NCI-H128 (cell line): ENCODE results near the gene CD300LG.
"Not testable (repeated sequence)": the region's sequence is repeated elsewhere in the genome, so short reads cannot be mapped to it uniquely, and the experiment has no call there.

ENCODE experiments used
- DNase-seq: peaks from one replicate; lab custom pipeline; 2025; ENCODE audit not compliant: unreplicated experiment; lab: John Stamatoyannopoulos, UW

CD300LG gene

DNA sequence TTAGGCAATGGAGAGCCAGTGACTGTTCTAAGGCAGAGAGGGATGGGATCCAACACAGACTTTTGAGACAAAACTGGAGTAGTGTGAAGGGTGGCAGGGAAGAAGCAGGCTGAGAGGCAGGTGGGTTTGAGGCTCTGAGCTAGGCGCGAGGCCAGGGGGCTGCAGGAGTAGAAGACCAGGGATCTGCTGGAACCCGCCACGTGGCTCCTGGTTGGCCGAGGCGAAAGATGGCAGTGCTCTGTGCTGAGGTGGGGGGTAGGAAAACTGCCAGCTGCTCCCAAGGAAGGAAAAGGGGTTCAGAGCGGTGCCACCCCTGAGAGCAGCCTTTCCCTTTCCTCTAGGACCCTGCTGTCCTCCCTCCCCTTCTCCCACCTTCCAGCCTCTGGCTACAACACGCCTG, 5.6 kb downstream of the CD300LG start:
- DNase-seq, result no peak

DNA sequence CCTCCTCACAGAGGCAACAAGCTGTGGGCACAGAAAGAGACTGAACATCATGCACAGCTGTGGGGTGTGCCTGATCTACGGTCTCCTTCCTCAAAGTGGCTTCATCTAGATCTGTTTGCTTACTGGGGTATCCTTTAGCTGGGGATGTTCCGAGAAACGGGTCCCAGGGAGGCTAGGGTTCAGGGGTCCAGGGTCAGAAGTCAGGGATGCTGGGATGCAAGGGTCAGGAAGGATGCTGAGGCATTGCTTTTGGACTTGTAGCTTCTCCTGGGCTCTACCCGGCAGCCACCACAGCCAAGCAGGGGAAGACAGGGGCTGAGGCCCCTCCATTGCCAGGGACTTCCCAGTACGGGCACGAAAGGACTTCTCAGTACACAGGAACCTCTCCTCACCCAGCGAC, 6.6 kb downstream of the CD300LG start:
- DNase-seq, result no peak

DNA sequence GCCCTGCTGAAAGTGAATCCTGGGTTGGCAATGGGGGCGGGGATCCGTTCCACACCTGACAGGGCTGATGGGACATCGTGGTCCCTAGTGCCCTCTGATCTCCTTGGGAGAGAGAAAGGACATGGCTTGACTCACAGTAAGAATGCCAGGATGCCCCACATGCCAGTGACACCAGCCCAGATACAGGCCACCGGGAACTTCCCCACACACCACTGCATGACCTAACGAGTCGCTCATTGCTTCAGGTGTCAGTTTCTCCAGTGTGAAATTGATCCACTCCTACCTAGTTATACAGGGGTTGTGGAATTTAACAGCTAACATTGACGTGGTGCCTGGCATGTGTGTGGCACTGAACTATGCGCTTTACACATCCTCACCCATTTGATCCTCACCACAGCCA, 7.5 kb downstream of the CD300LG start:
- DNase-seq, result no peak

DNA sequence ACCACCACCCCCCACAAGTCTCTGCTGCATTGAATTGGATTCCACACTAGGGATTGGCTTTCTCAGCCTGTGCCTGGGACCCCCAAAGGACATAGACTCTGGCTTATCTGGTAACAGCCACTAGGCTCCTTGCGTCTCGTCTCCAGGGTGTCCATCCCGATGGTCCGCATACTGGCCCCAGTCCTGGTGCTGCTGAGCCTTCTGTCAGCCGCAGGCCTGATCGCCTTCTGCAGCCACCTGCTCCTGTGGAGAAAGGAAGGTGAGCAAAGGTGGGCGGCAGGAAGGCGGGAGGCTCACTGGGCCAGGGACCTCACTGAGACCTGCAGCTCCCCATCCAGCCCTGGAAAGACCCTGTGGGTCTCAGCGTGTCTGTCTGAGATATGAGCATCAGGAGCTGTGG, 8.1 kb downstream of the CD300LG start:
- no peak for DNase-seq

DNA sequence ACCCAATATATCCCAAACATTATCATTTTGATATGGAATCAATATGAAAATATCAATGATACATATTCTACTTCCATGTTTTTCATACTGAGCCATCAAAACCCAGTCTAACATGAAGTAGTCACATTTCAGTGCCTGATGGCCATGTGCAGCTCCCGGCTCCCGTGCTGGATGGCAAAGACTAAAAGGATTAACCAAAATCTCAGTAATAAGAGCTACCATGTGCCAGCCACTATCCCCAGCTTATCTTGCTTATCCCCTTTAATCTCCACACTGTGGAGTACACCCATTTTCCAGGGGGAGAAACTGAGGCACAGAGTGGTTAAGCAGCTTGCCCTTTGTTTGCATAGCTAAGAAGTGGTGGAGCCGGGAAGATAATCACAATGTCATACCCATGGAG, 9.2 kb downstream of the CD300LG start:
- DNase-seq, result no peak

DNA sequence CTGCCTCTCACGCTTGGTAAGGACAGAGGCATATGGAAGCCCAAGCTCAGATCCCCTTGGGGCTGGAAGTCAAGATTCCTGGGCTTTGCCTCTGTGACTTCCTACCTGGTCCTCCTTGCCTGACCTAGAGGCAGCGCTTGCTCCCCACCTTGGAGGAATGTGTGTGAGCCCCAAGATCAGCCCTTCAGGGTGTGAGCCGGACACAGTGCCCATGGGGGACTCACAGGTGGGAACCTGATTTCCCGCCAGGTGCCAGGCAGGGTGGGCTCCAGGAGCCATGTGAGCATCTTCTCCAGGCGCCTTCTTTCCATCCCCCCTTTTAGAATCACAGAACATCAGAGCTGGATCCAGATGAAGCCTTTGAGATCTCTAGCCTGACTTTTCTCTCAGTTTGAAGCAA, 10.2 kb downstream of the CD300LG start:
- DNase-seq, result no peak

DNA sequence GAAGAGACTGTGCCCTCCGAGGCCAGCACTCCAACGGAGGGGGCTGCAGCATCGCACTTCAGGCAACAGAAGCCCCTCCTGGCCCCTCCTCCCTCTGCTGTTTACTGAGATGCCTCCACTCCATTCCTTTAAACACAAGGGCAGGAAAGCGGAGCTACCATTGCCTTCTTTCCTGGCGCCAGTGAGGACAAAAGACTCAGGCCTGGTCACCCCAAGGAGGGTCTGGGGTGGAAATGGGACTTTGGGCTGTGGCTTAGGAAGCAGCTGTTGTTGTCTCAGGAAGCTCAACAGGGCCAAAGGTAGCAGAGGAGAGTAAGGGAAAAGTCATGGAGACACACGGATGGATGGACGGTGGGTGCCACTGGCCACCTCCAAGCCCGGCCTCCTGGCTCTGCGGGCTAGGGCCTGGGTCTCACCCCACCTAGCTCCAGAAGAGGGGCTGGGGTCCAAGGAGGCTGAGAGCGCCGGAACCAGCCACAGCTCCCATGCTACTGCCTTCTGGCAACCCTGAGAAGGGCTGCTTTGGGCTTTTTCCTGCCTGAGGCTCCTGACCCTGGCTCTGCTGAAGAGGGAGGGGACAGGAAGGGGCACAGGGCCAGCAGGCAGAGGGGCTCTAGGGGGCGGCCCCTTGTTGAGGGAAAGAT, 11.1 kb downstream of the CD300LG start:
- DNase-seq, result no peak

DNA sequence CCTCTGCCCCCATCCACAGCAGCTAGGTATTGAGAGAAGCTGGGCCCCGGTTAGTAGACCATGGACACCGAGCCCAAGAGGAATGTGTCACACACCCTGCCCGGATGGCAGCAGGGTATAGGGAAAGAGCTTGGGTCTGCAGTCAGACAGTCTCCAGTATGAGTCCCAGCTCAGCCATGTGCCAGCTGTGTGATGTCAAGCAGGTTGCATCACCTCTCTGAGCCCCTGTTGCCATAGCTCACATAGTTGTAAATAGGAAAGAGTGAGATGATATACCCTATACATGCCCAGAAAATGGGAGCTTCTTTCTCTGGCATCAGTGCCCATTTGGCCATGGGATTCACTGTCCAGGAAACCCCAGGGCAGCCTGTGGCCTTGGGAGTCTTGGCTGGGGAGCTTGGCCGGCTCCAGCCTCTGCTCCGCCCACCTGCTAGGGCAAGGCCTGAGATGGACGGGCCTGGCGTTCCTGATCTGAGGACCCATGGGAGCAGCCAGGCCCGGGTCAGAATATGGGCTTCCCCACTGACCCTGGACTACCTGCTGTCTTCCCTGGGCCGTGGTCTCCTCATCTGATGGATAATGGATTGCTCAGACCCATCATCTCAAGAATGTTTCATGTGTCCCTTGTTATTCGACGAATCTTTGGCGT, 13.2 kb downstream of the CD300LG start:
- DNase-seq, result no peak

DNA sequence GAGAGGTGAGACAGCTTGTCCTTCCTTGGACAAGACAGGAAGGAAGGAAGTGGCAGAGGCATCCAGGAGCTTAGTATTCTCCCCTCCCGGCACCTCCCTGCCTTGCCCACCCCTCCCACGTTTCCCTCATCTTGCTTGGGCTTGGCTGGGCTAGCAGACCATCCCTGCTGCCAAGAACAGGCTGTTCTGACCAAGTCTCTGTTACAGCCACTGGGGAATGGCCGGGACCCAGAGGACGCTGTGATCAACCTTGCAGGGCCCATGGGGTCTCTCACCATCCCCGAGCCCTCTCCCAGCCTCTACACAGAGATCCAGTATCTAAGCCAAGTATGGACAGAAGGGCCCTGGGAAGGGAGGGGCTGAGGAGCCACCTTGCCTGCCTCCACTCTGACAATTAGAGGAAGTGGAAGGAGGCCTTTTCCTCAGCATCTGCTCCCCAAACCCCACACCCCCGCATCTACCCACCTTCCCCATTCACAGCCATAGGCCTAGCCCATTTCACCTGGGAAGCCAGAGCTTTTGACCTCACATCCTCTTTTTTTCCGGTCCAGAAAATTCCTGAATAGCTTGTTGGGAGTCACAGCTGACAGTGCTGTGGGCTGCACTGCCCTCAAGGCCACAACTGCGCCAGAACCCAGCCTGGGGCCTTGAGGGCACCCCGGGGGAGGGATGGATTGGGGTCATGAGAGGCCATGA, 14.1 kb downstream of the CD300LG start:
- no peak for DNase-seq

DNA sequence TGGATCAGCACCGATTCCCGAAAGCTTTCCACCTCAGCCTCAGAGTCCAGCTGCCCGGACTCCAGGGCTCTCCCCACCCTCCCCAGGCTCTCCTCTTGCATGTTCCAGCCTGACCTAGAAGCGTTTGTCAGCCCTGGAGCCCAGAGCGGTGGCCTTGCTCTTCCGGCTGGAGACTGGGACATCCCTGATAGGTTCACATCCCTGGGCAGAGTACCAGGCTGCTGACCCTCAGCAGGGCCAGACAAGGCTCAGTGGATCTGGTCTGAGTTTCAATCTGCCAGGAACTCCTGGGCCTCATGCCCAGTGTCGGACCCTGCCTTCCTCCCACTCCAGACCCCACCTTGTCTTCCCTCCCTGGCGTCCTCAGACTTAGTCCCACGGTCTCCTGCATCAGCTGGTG, 15.0 kb downstream of the CD300LG start:
- no peak for DNase-seq

DNA sequence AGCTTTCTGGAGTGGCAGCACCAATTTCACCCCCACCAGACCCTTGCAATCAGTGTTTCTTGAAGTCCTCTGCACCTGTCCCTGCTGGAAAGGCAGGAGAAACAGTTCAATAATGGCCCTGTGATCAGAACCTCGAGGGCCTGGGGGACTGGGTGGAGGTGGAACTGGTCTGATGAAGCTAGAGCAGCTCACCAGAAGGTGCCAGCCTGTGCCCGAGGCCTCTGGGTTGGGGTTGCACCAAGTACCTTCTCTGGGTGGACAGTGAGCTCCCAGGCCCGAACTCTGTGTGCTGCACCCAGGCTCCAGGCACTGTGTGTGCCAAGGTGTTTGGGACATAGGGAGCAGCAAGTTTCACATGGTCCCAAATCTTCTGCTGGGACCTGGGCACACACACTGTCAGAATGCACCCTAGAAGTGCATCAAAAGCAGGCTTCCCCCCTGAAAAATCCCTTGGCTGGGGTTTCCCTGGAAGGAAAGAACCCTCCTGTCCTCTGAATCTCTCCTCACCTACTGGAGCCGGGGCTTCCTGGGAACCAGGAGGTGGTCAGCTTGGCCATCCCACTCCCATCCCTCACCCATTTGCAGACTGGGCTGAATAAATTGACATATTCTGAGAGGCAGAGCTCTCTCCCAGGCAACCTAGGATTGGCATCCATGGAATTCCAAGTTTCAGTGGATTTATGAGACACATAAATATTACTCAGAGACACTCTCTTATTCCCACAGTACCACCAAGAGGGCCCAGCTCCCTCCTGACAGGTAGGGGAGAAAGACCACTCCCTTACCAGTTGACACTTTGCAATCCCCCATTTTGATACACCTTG, 17.4 kb downstream of the CD300LG start:
- DNase-seq, result no peak

DNA sequence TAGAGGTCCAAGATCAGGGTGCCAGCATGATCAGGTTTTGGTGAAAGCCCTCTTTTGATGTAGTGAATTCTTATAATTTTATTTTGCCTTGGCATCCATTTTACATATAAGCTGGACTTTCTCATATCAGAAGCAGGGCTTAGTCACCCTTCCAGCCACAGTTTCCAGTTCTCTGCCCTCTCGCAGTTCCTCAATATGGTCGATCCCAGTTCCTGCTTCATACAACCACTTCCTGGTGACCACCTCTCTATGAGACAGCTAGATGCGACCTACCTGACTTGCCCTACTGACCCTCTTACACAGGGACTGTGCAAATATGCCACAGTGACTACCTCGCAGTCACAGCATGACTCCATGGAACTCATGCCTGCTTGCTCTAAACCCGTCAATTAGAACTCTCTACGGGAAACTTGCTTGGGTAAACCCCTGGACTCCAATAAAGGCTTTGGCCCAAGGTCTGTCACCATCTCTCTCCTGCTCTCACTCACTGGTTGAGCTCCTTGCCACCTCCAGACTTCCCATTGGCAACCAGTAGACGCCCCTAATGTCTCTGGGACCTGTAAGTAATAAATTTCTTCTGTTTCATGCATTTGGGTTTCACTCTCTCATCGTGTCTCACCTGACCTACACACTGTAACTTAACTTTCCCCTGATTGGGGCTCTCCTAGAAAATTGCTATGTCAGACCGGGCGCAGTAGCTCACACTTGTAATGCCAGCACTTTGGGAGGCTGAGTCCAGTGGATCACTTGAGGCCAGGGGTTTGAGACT, 21.4 kb downstream of the CD300LG start:
- no peak for DNase-seq

DNA sequence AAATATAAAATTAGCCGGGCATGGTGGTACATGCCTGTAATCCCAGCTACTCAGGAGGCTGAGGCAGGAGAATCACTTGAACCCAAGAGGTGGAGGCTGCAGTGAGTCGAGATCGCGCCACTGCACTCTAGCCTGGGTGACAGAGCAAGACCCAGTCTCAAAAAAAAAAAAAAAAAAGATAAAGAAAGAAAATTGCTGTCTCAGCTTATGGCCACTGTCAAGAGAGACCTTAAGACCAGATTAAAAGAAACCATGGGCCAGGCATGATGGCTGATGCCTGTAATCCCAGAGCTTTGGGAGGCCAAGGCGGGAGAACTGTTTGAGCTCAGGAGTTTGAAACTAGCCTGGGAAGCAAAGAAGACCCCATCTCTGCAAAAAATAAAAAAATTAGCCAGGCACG, 22.1 kb downstream of the CD300LG start:
- DNase-seq, result not testable (repeated sequence)

DNA sequence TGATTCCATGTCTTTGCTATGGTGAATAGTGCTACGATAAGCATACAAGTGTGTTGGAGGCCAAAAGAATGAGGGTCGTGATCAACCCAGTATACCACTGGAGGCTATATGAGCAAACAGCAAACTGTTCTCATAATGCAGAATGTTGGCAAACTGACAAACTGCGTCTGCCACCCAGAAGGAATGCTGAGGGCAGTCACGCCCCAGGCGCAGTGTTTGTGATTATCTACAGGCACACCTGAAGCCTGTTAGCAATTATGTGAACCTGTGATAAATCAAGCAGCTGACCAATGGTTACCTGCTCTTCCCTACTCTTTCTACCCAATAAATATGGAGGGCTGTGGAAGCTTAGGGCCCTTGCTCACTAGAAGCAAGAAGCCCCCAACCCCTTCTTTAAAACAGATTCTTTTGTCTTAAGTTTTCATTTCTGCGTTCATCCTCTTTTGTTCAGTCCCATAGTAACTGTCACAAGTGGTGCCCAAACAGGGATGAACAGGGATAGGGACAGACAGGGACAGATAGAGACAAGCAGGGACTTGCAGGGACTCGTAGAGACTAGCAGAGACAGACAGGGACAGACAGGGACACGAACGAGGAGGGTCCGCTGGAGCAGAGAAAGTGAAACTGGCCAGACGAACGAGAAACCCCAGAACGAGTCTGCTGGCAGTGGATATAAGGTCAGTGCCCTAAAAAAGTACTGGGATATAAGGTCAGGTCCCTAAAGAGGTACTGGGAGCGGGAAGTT, 25.1 kb downstream of the CD300LG start:
- no peak for DNase-seq

DNA sequence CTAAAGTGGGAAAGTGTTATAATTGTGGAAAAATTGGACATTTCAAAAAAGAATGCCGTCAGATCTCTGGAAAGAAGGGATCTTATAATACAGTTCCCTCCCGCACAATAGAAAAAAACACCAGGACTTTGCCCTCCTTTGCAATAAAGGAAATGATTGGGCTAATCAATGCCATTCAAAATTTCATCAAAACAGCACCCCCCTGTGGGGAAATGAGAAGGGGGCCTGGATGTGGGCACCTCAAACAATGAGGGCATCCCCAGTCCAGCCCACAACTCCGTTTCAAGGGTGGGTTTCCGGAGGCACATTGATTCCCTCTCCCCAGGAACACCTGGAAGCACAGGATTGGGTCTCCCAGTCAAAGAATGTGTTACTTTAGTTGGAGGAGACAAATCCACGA, 26.1 kb downstream of the CD300LG start:
- no peak for DNase-seq

DNA sequence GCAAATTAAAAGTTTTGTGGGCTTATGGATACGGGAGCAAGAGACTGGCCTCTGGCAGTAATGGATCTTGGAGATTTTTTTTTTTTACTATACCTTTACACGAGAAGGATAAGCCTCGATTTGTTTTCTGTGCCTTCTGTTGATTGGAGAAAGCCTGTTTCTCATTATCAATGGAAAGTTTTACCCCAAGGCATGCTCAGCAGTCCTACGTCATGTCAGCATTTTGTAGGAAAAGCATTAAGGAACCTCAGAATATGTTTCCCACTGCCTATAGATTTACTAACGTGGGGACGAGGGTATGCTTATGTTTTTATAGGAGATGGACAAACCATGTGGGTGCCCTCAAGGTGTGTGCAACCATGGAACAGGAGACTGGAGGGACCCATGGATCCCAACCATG, 26.8 kb downstream of the CD300LG start:
- DNase-seq, result no peak

DNA sequence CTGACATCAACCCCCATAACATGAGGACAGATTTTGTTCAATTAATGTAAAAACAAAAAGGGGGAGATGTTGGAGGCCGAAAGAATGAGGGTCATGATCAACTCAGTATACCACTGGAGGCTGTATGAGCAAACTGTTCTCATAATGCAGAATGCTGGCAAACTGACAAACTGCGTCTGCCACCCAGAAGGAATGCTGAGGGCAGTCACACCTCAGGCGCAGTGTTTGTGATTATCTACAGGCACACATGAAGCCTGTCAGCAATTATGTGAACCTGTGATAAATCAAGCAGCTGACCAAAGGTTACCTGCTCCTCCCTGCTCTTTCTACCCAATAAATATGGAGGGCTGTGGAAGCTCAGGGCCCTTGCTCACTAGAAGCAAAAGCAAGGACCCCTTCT, 27.3 kb downstream of the CD300LG start:
- DNase-seq, result no peak

DNA sequence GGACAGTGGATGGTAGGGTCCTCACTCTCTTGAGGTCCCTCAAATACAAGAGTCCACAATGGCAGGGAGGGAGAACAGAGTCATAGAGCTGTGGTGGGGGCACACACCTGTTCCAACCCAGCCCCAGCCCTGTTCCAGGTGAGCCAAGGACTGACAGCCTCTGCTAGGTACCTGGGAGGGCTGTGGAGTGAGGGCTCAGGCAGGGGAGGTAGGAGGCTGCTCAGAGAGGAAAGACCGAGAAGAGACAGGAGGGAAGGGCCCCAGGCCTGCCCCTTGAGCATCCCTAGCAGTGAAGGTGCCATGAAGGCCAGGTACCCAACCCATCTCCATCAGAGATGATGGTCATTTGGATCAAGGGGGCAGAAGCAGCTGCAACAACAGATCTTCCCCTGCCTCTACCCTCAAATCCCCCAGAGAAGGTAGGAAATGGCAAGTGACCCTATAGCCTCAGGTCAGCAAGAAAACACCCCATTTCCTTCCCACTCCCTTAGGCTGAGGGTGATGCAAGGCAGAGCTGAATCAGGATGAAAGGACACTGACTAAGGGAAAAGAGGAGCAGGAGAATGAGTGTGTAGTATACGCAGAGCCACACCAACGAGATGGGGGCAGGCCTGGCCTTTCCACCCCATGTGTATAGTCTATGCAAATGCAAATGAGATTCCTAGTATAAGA, 28.6 kb downstream of the CD300LG start:
- DNase-seq, result no peak

DNA sequence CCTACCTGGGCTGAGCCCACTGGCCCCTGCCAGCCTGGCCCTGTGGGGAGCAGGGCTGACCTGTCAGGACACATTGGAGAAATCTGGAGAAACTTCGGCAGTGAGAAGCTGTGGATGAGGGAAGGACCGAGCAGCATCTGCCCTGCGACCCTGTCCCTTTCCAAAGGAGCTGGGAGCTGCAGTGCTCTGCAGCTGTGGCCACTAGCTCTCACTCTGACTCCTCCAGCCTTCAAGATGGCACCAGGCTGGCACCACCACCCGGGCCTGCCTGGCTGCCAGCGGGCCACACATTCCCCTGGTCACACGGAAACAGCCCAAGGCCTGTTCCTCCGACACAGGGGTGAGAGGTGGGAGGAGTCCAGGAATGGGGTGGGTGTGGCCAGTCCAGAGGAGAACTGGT, 30.1 kb downstream of the CD300LG start:
- no peak for DNase-seq
